ENCODE results near the gene KRIT1.

GRCh38 chr7:92279396-92280031 lies 33.8 kb upstream of the KRIT1 start:
- no peak for TF ChIP-seq CTCF (IDR thresholded peaks at IDR 0.05; ENCODE audit: extremely low read depth in 1 of 2, insufficient read depth in 1 of 2, low read depth in 1 of 2, low read length in 2 of 2)
- TF ChIP-seq POLR2AphosphoS5 (IDR thresholded peaks at IDR 0.05; ENCODE audit: insufficient read depth, low read depth, low read length): no peak
- TF ChIP-seq EZH2 (IDR thresholded peaks at IDR 0.05; ENCODE audit: borderline replicate concordance, low read depth, low read length, severe bottlenecking): no peak
- no peak for TF ChIP-seq POLR2A (IDR thresholded peaks at IDR 0.05; ENCODE audit: low read depth, low read length)
- TF ChIP-seq MAX (IDR thresholded peaks at IDR 0.05; ENCODE audit: insufficient read depth, insufficient read length): no peak
